Measurements from ENCODE around the gene MRPL24. TPM values are rescaled to one million over a fixed set of nuclear protein-coding genes. Genes with fewer than 3 reads are reported as not detected.
A peak's percentile ranks its signal among the peaks of the same experiment; 100 is the strongest.

Gene MRPL24
- total and polyA plus RNA-seq, 9 of the 15 experiments (the other 6 are each of a cell fraction or from before 2014, with no cell fraction given) = 74.3 to 267 (median 113) TPM

GRCh38 chr1:156691665-156692440, 49.0 kb downstream of the MRPL24 start (continued):
- TF ChIP-seq DEAF1 (CRISPR knock-in tag; IDR thresholded peaks at IDR 0.05) = no peak
- no peak for TF ChIP-seq PHF21A (IDR thresholded peaks at IDR 0.05; ENCODE audit: borderline replicate concordance, low read depth)
- TF ChIP-seq TCF7L2 (IDR thresholded peaks at IDR 0.05; ENCODE audit: low read depth, low read length) = no peak
- TF ChIP-seq LARP7 (IDR thresholded peaks at IDR 0.05) = no peak
- no peak for TF ChIP-seq PHB2 (IDR thresholded peaks at IDR 0.05; ENCODE audit: low read depth)
- TF ChIP-seq CSDE1 (IDR thresholded peaks at IDR 0.05) = no peak
- TF ChIP-seq THRAP3 (IDR thresholded peaks at IDR 0.05; ENCODE audit: borderline replicate concordance) = no peak
- TF ChIP-seq MAZ (CRISPR knock-in tag; conservative IDR thresholded peaks at IDR 0.05 in 1 of 2, IDR thresholded peaks at IDR 0.05 in 1 of 2) = peak in 1 of 2 experiments; percentile 34; a peak in 1 of 4 replicates
- 0 out of 2 replicates have a peak, but pooled peaks have one; percentile 13 for TF ChIP-seq DPF2 (IDR thresholded peaks at IDR 0.05)
- TF ChIP-seq, protein P1, sequence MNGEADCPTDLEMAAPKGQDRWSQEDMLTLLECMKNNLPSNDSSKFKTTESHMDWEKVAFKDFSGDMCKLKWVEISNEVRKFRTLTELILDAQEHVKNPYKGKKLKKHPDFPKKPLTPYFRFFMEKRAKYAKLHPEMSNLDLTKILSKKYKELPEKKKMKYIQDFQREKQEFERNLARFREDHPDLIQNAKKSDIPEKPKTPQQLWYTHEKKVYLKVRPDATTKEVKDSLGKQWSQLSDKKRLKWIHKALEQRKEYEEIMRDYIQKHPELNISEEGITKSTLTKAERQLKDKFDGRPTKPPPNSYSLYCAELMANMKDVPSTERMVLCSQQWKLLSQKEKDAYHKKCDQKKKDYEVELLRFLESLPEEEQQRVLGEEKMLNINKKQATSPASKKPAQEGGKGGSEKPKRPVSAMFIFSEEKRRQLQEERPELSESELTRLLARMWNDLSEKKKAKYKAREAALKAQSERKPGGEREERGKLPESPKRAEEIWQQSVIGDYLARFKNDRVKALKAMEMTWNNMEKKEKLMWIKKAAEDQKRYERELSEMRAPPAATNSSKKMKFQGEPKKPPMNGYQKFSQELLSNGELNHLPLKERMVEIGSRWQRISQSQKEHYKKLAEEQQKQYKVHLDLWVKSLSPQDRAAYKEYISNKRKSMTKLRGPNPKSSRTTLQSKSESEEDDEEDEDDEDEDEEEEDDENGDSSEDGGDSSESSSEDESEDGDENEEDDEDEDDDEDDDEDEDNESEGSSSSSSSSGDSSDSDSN (IDR thresholded peaks at IDR 0.05; ENCODE audit: borderline replicate concordance in 1 of 2, low read depth in 2 of 2, low read length in 2 of 2) = peak in 1 of 2 experiments; percentile 69; a peak in 1 of 4 replicates
- no peak for TF ChIP-seq BMI1 (IDR thresholded peaks at IDR 0.05; ENCODE audit: low read length)
- no peak for TF ChIP-seq TBP (optimal IDR thresholded peaks at IDR 0.05; ENCODE audit: low read depth, low read length)
- TF ChIP-seq SRF (CRISPR knock-in tag; IDR thresholded peaks at IDR 0.05) = no peak
- no peak for TF ChIP-seq SRSF3 (IDR thresholded peaks at IDR 0.05; ENCODE audit: insufficient read depth, low read length)
- TF ChIP-seq BCL6 (CRISPR knock-in tag; IDR thresholded peaks at IDR 0.05) = no peak
- no peak for TF ChIP-seq XRCC5 (IDR thresholded peaks at IDR 0.05; ENCODE audit: low read depth, low read length)
- no peak for TF ChIP-seq E2F6 (IDR thresholded peaks at IDR 0.05; ENCODE audit: borderline replicate concordance in 1 of 2, extremely low read depth in 1 of 2, insufficient read depth in 1 of 2, insufficient read length in 1 of 2, low read depth in 1 of 2, low read length in 1 of 2, poor library complexity in 1 of 2, severe bottlenecking in 1 of 2)
- no peak for TF ChIP-seq ZNF445 (CRISPR knock-in tag; IDR thresholded peaks at IDR 0.05; ENCODE audit: low read depth)
- TF ChIP-seq ZNF75A (CRISPR knock-in tag; IDR thresholded peaks at IDR 0.05) = no peak
- TF ChIP-seq NFE2 (IDR thresholded peaks at IDR 0.05; ENCODE audit: low read depth) = no peak
- TF ChIP-seq, protein P2, sequence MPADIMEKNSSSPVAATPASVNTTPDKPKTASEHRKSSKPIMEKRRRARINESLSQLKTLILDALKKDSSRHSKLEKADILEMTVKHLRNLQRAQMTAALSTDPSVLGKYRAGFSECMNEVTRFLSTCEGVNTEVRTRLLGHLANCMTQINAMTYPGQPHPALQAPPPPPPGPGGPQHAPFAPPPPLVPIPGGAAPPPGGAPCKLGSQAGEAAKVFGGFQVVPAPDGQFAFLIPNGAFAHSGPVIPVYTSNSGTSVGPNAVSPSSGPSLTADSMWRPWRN (IDR thresholded peaks at IDR 0.05; ENCODE audit: low read depth) = no peak
- TF ChIP-seq SAFB2 (IDR thresholded peaks at IDR 0.05; ENCODE audit: borderline replicate concordance, low read depth, low read length, severe bottlenecking) = no peak
- no peak for TF ChIP-seq NUFIP1 (IDR thresholded peaks at IDR 0.05; ENCODE audit: partially characterized antibody)
